GM12875 (cell line): Measurements from ENCODE around the gene LRP6.

Source experiments
- H3K4me3 ChIP-seq: one replicate; pipeline ENCODE4 v1.5.1; 2011; ENCODE audit warnings: low read depth, low read length, control low read depth
- CTCF ChIP-seq: IDR thresholded peaks from 2 replicates; pipeline ENCODE4 v1.5.1; 2011; ENCODE audit warnings: low read depth, mild to moderate bottlenecking, control low read depth, inconsistent platforms, low read length, moderate library complexity, borderline replicate concordance; ENCODE audit not compliant: insufficient read depth

The LRP6 gene

DNA sequence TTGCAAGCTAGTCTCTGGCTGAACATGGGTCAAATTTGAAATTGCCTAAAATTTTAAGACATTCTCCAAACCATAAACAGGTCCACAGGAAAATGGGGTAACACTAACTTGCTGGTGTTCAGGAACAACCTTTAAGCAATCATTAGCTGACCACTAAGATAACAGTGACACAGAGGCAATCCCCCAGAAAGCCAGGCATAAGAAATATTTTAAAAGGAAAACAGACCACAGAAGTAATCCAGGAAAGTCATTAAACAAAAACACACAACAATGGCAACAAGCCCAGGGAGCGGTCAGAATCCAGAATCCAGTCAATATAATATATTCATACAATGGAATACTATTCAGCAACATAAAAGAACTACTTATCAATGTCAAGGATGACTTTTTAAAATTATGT, 59.1 kb downstream of the LRP6 start:
- no peak for TF ChIP-seq CTCF
- H3K4me3 ChIP-seq: no peak overlapping the region

DNA sequence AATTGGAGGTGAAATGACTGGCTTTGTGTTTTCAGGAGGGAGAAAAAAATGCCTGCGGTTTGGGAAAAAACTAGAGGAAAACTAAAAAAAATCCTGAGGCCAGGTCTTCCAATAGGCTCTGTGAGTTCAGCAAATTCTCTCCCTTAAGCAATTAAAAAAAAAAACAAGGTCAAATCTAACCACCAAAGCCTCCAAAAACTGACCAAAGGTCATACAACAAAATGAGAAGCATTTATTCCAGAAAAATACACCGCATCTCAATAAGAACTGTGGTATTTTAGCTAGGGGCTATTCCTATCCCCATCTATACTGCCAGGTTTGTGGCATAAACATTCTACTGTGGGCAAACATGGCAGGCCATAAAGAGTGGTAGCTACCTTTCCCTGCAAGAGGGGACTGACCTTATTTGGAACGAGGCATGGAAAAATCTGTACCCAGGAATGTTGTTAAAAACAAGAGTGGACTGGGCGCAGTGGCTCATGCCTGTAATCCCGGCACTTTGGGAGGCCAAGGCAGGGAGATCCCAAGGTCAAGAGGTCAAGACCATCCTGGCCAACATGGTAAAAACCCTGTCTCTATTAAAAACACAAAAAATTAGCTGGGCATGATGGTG, 60.0 kb downstream of the LRP6 start:
- no peak for TF ChIP-seq CTCF
- H3K4me3 ChIP-seq: no peak overlapping the region

GRCh38 chr12:12202747-12203146, 64.1 kb downstream of the LRP6 start:
- H3K4me3 ChIP-seq: no peak overlapping the region
- no peak for TF ChIP-seq CTCF

DNA sequence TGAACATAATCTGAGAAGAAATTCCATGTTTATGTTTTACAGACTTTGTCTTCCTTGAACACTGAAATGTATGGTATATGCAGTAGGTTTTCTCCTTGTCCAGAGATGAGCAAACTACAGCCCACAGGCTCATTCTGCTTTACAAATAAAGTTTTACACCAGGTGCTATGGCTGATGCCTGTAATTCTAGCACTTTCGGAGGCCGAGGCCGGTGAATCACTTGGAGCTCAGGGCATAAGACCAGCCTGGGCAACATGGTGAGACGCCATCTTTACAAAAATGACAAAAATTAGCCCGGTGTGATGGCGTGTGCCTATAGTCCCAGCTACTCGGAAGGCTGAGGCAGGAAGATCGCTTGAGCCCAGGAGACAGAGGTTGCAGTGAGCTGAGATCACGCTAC, 64.7 kb downstream of the LRP6 start:
- no peak for TF ChIP-seq CTCF

DNA sequence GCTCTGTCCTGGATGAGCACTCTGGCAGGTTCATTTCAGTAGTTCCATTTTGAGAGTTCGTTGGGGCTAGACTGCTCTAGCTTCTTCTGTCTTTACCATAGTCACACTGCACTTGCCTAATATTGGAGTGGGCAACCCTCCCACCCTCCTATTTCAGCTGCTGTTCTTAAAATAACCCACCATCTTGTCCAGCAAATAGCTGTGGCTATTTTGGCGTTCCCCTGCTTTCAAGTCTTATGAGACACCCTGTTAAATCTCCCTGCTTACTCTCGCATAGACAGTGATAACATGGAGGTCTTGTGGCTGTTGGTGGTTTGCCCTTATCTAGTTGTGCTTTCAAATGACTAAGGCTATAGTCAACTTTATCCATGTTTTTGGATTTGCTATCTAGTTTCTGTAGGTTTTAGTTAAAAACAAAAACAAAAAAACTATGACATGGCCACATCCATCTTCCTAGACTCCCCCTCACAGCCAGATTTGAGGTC, 65.5 kb downstream of the LRP6 start:
- no peak for TF ChIP-seq CTCF
- H3K4me3 ChIP-seq: no peak overlapping the region

More for the DNA sequence above, 64.7 kb downstream of the LRP6 start:
- H3K4me3 ChIP-seq: no peak overlapping the region

GRCh38 chr12:12200363-12200762, 66.5 kb downstream of the LRP6 start:
- H3K4me3 ChIP-seq: no peak overlapping the region
- no peak for TF ChIP-seq CTCF

GRCh38 chr12:12198124-12198523, 68.7 kb downstream of the LRP6 start:
- no peak for TF ChIP-seq CTCF
- no peak overlapping the region for H3K4me3 ChIP-seq
